Measurements from ENCODE around the gene DCUN1D4. TPM values are rescaled to one million over a fixed set of nuclear protein-coding genes. Genes with fewer than 3 reads are reported as not detected.

The DCUN1D4 gene
- total RNA-seq, 1 donor from 2014 or later, result 62.4 TPM

- no peak for DNase-seq (ENCODE audit: extremely low spot score, unreplicated experiment)
- peak; percentile 87 for TF ChIP-seq CTCF (conservative IDR thresholded peaks at IDR 0.05)
- peaks cover 5% of the 10 kb centered on the region for H3K4me1 Mint-ChIP-seq (ENCODE audit: unreplicated experiment)
- H3K36me3 Mint-ChIP-seq, result peaks cover 28% of the 10 kb centered on the region
- H3K27me3 Mint-ChIP-seq, result no peaks in the 10 kb centered on the region
- H3K9me3 Mint-ChIP-seq, result no peaks in the 10 kb centered on the region
- no peak overlapping the region for H3K4me3 Mint-ChIP-seq
- peak overlapping the region; percentile 64 for H3K27ac Mint-ChIP-seq
Observed at GRCh38 chr4:51895816-51896408, 53.0 kb downstream of the DCUN1D4 start.

- no peak overlapping the region for H3K4me3 Mint-ChIP-seq
- no peaks in the 10 kb centered on the region for H3K9me3 Mint-ChIP-seq
- no peak for DNase-seq (ENCODE audit: extremely low spot score, unreplicated experiment)
- TF ChIP-seq CTCF (conservative IDR thresholded peaks at IDR 0.05), result no peak
- no peak overlapping the region for H3K27ac Mint-ChIP-seq
- H3K27me3 Mint-ChIP-seq, result no peaks in the 10 kb centered on the region
- H3K4me1 Mint-ChIP-seq (ENCODE audit: unreplicated experiment), result no peaks in the 10 kb centered on the region
- H3K36me3 Mint-ChIP-seq, result peaks cover 36% of the 10 kb centered on the region
Observed at GRCh38 chr4:51901363-51901762, 58.4 kb downstream of the DCUN1D4 start.

- TF ChIP-seq CTCF (conservative IDR thresholded peaks at IDR 0.05), result no peak
- peak overlapping the region; percentile 14 for H3K27ac Mint-ChIP-seq
- H3K27me3 Mint-ChIP-seq, result no peaks in the 10 kb centered on the region
- no peak for DNase-seq (ENCODE audit: extremely low spot score, unreplicated experiment)
- H3K9me3 Mint-ChIP-seq, result no peaks in the 10 kb centered on the region
- peaks cover 22% of the 10 kb centered on the region for H3K36me3 Mint-ChIP-seq
- no peak overlapping the region for H3K4me3 Mint-ChIP-seq
- H3K4me1 Mint-ChIP-seq (ENCODE audit: unreplicated experiment), result no peaks in the 10 kb centered on the region
Observed at GRCh38 chr4:51906167-51906958, 63.4 kb downstream of the DCUN1D4 start.

GRCh38 chr4:51907006-51907669 is 64.2 kb downstream of the DCUN1D4 start:
- H3K27ac Mint-ChIP-seq, result no peak overlapping the region
- no peaks in the 10 kb centered on the region for H3K27me3 Mint-ChIP-seq
- DNase-seq (ENCODE audit: extremely low spot score, unreplicated experiment), result no peak
- peaks cover 21% of the 10 kb centered on the region for H3K36me3 Mint-ChIP-seq
- H3K4me1 Mint-ChIP-seq (ENCODE audit: unreplicated experiment), result no peaks in the 10 kb centered on the region
- no peak for TF ChIP-seq CTCF (conservative IDR thresholded peaks at IDR 0.05)
- H3K9me3 Mint-ChIP-seq, result no peaks in the 10 kb centered on the region
- H3K4me3 Mint-ChIP-seq, result no peak overlapping the region

GRCh38 chr4:51909236-51909703 is 66.3 kb downstream of the DCUN1D4 start:
- Mint-ChIP-seq H3K27me3 (no peaks in the 10 kb centered on the region), H3K9me3 (no peaks in the 10 kb centered on the region), H3K27ac (peak overlapping the region; percentile 39), H3K4me1 (ENCODE audit: unreplicated experiment) (no peaks in the 10 kb centered on the region), H3K4me3 (peak overlapping the region; percentile 42), H3K36me3 (peaks cover 25% of the 10 kb centered on the region)
- DNase-seq (ENCODE audit: extremely low spot score, unreplicated experiment), result no peak
- TF ChIP-seq CTCF (conservative IDR thresholded peaks at IDR 0.05), result no peak
